ENCODE data around the gene PYCARD.

The PYCARD gene

GRCh38 chr16:31217136-31217530, 14.6 kb upstream of the PYCARD start:
- no peak overlapping the region for H3K4me3 ChIP-seq (ENCODE audit: low read length)
- no peak overlapping the region for H3K4me2 ChIP-seq (ENCODE audit: low read length)
- no peak overlapping the region for H2AK5ac ChIP-seq (ENCODE audit: low read length)
- no peaks in the 10 kb centered on the region for H3K4me1 ChIP-seq (ENCODE audit: control insufficient read depth, low read depth, low read length)
- no peaks in the 10 kb centered on the region for H3K79me2 ChIP-seq (ENCODE audit: control insufficient read depth, insufficient read depth, low read length)
- no peak overlapping the region for H3K18ac ChIP-seq (ENCODE audit: low read length)
- peaks cover 13% of the 10 kb centered on the region for H3K27me3 ChIP-seq (ENCODE audit: insufficient read depth, low read length, poor library complexity)
- no peaks in the 10 kb centered on the region for H3K79me1 ChIP-seq (ENCODE audit: low read length)
- no peak overlapping the region for H3K4ac ChIP-seq (ENCODE audit: low read depth, low read length)
- H4K5ac ChIP-seq (ENCODE audit: low read length) = no peak overlapping the region
- H3K56ac ChIP-seq (ENCODE audit: low read length) = no peak overlapping the region
- H3K36me3 ChIP-seq (ENCODE audit: control insufficient read depth, insufficient read depth, low read length) = no peaks in the 10 kb centered on the region
- H2BK120ac ChIP-seq (ENCODE audit: low read depth, low read length) = no peak overlapping the region
- H4K8ac ChIP-seq (ENCODE audit: low read depth, low read length) = no peak overlapping the region
- no peak overlapping the region for H2BK5ac ChIP-seq (ENCODE audit: low read length)
- H3K27ac ChIP-seq (ENCODE audit: low read depth, low read length) = no peak overlapping the region
- no peak overlapping the region for H3K23ac ChIP-seq (ENCODE audit: low read length)
- no peak for DNase-seq
- no peak overlapping the region for H2BK15ac ChIP-seq (replicated peaks; ENCODE audit: low read depth)
- no peak overlapping the region for H3K9ac ChIP-seq (ENCODE audit: low read length)
- no CpG with 5 or more reads among the region's 4 CpGs for WGBS (ENCODE audit: extremely low coverage, insufficient coverage, low lambda C conversion rate)

- H3K27ac ChIP-seq (ENCODE audit: low read depth, low read length) = no peak within 1 kb of the TSS
- H3K36me3 ChIP-seq (ENCODE audit: control insufficient read depth, insufficient read depth, low read length) = no peaks in the 10 kb centered on the region
- H3K4me2 ChIP-seq (ENCODE audit: low read length) = peak within 1 kb of the TSS; percentile 20
- H3K4me3 ChIP-seq (ENCODE audit: low read length) = no peak within 1 kb of the TSS
- H3K9ac ChIP-seq (ENCODE audit: low read length) = peak within 1 kb of the TSS; percentile 34
- no peak within 1 kb of the TSS for H3K18ac ChIP-seq (ENCODE audit: low read length)
- H3K79me2 ChIP-seq (ENCODE audit: control insufficient read depth, insufficient read depth, low read length) = no peaks in the 10 kb centered on the region
- H4K5ac ChIP-seq (ENCODE audit: low read length) = no peak within 1 kb of the TSS
- no peak within 1 kb of the TSS for H2BK15ac ChIP-seq (replicated peaks; ENCODE audit: low read depth)
- H3K23ac ChIP-seq (ENCODE audit: low read length) = no peak within 1 kb of the TSS
- no peak within 1 kb of the TSS for H3K4ac ChIP-seq (ENCODE audit: low read depth, low read length)
- no CpG with 5 or more reads among the region's 52 CpGs for WGBS (ENCODE audit: extremely low coverage, insufficient coverage, low lambda C conversion rate)
- no peaks in the 10 kb centered on the region for H3K79me1 ChIP-seq (ENCODE audit: low read length)
- peaks cover 13% of the 10 kb centered on the region for H3K27me3 ChIP-seq (ENCODE audit: insufficient read depth, low read length, poor library complexity)
- H3K56ac ChIP-seq (ENCODE audit: low read length) = peak within 1 kb of the TSS; percentile 73
- H4K8ac ChIP-seq (ENCODE audit: low read depth, low read length) = no peak within 1 kb of the TSS
- H2BK120ac ChIP-seq (ENCODE audit: low read depth, low read length) = no peak within 1 kb of the TSS
- peak; percentile 64 for DNase-seq
- no peak within 1 kb of the TSS for H2BK5ac ChIP-seq (ENCODE audit: low read length)
- H2AK5ac ChIP-seq (ENCODE audit: low read length) = no peak within 1 kb of the TSS
- H3K4me1 ChIP-seq (ENCODE audit: control insufficient read depth, low read depth, low read length) = no peaks in the 10 kb centered on the region
Observed at GRCh38 chr16:31216422-31217135, 14.0 kb upstream of the PYCARD start, which contains the start of gene PYDC1. TSS of gene PYDC1 (minus strand) at chr16:31217135. CDS start at chr16:31217028, 107 bp downstream.

- no peak overlapping the region for H3K27ac ChIP-seq (ENCODE audit: low read depth, low read length)
- DNase-seq = peak; percentile 85
Observed at GRCh38 chr16:31215287-31216162, 13.0 kb upstream of the PYCARD start.

GRCh38 chr16:31214708-31215286, 12.2 kb upstream of the PYCARD start:
- no peaks in the 10 kb centered on the region for H3K4me1 ChIP-seq (ENCODE audit: control insufficient read depth, low read depth, low read length)
- peak overlapping the region; percentile 64 for H3K9ac ChIP-seq (ENCODE audit: low read length)
- no peak overlapping the region for H4K5ac ChIP-seq (ENCODE audit: low read length)
- no peak overlapping the region for H2BK15ac ChIP-seq (replicated peaks; ENCODE audit: low read depth)
- no peak overlapping the region for H2BK120ac ChIP-seq (ENCODE audit: low read depth, low read length)
- no peaks in the 10 kb centered on the region for H3K79me1 ChIP-seq (ENCODE audit: low read length)
- H3K56ac ChIP-seq (ENCODE audit: low read length) = peak overlapping the region; percentile 90
- H3K27me3 ChIP-seq (ENCODE audit: insufficient read depth, low read length, poor library complexity) = peaks cover 13% of the 10 kb centered on the region
- H2AK5ac ChIP-seq (ENCODE audit: low read length) = no peak overlapping the region
- H4K8ac ChIP-seq (ENCODE audit: low read depth, low read length) = no peak overlapping the region
- H3K36me3 ChIP-seq (ENCODE audit: control insufficient read depth, insufficient read depth, low read length) = no peaks in the 10 kb centered on the region
- H3K27ac ChIP-seq (ENCODE audit: low read depth, low read length) = no peak overlapping the region
- peak overlapping the region; percentile 84 for H3K4me2 ChIP-seq (ENCODE audit: low read length)
- H3K4ac ChIP-seq (ENCODE audit: low read depth, low read length) = no peak overlapping the region
- peak overlapping the region; percentile 87 for H3K23ac ChIP-seq (ENCODE audit: low read length)
- WGBS (ENCODE audit: extremely low coverage, insufficient coverage, low lambda C conversion rate) = no CpG with 5 or more reads among the region's 58 CpGs
- H3K79me2 ChIP-seq (ENCODE audit: control insufficient read depth, insufficient read depth, low read length) = no peaks in the 10 kb centered on the region
- H3K4me3 ChIP-seq (ENCODE audit: low read length) = peak overlapping the region; percentile 15
- no peak overlapping the region for H2BK5ac ChIP-seq (ENCODE audit: low read length)
- DNase-seq = no peak
- no peak overlapping the region for H3K18ac ChIP-seq (ENCODE audit: low read length)

More at GRCh38 chr16:31215287-31216162, 13.0 kb upstream of the PYCARD start:
- Histone ChIP-seq H2BK5ac (ENCODE audit: low read length) (no peak overlapping the region), H3K18ac (ENCODE audit: low read length) (no peak overlapping the region), H4K8ac (ENCODE audit: low read depth, low read length) (no peak overlapping the region), H3K79me1 (ENCODE audit: low read length) (no peaks in the 10 kb centered on the region), H3K27me3 (ENCODE audit: insufficient read depth, low read length, poor library complexity) (peaks cover 13% of the 10 kb centered on the region), H3K36me3 (ENCODE audit: control insufficient read depth, insufficient read depth, low read length) (no peaks in the 10 kb centered on the region), H3K4me3 (ENCODE audit: low read length) (no peak overlapping the region), H4K5ac (ENCODE audit: low read length) (no peak overlapping the region), H2BK15ac (replicated peaks; ENCODE audit: low read depth) (no peak overlapping the region), H3K23ac (ENCODE audit: low read length) (no peak overlapping the region), H3K9ac (ENCODE audit: low read length) (peak overlapping the region; percentile 63), H2AK5ac (ENCODE audit: low read length) (no peak overlapping the region), H3K4me2 (ENCODE audit: low read length) (peak overlapping the region; percentile 84), H2BK120ac (ENCODE audit: low read depth, low read length) (no peak overlapping the region), H3K56ac (ENCODE audit: low read length) (peak overlapping the region; percentile 69), H3K4me1 (ENCODE audit: control insufficient read depth, low read depth, low read length) (no peaks in the 10 kb centered on the region), H3K4ac (ENCODE audit: low read depth, low read length) (no peak overlapping the region), H3K79me2 (ENCODE audit: control insufficient read depth, insufficient read depth, low read length) (no peaks in the 10 kb centered on the region)
- WGBS (ENCODE audit: extremely low coverage, insufficient coverage, low lambda C conversion rate) = no CpG with 5 or more reads among the region's 63 CpGs

GRCh38 chr16:31213877-31214707, 11.5 kb upstream of the PYCARD start, which contains the start of gene TRIM72:
TSS of gene TRIM72 (plus strand) at chr16:31214119. CDS start at chr16:31214739, 620 bp downstream.
- Histone ChIP-seq H3K79me1 (ENCODE audit: low read length) (no peaks in the 10 kb centered on the region), H3K23ac (ENCODE audit: low read length) (peak within 1 kb of the TSS; percentile 87), H4K8ac (ENCODE audit: low read depth, low read length) (no peak within 1 kb of the TSS), H3K27ac (ENCODE audit: low read depth, low read length) (no peak within 1 kb of the TSS), H2BK15ac (replicated peaks; ENCODE audit: low read depth) (no peak within 1 kb of the TSS), H3K9ac (ENCODE audit: low read length) (peak within 1 kb of the TSS; percentile 64), H2BK5ac (ENCODE audit: low read length) (no peak within 1 kb of the TSS), H3K4me2 (ENCODE audit: low read length) (peak within 1 kb of the TSS; percentile 84), H2AK5ac (ENCODE audit: low read length) (no peak within 1 kb of the TSS), H4K5ac (ENCODE audit: low read length) (no peak within 1 kb of the TSS), H3K4ac (ENCODE audit: low read depth, low read length) (no peak within 1 kb of the TSS), H3K56ac (ENCODE audit: low read length) (peak within 1 kb of the TSS; percentile 90), H3K36me3 (ENCODE audit: control insufficient read depth, insufficient read depth, low read length) (no peaks in the 10 kb centered on the region), H2BK120ac (ENCODE audit: low read depth, low read length) (no peak within 1 kb of the TSS), H3K79me2 (ENCODE audit: control insufficient read depth, insufficient read depth, low read length) (no peaks in the 10 kb centered on the region), H3K4me3 (ENCODE audit: low read length) (peak within 1 kb of the TSS; percentile 15), H3K4me1 (ENCODE audit: control insufficient read depth, low read depth, low read length) (no peaks in the 10 kb centered on the region), H3K27me3 (ENCODE audit: insufficient read depth, low read length, poor library complexity) (peaks cover 13% of the 10 kb centered on the region), H3K18ac (ENCODE audit: low read length) (no peak within 1 kb of the TSS)
- WGBS (ENCODE audit: extremely low coverage, insufficient coverage, low lambda C conversion rate) = no CpG with 5 or more reads among the region's 25 CpGs
- no peak for DNase-seq
